IPS-20b (cell line): ENCODE data around the gene ZNF366.

ENCODE experiments used
- H3K27ac ChIP-seq: one replicate; pipeline ENCODE4 v1.5.1; 2013; ENCODE audit warnings: low read length
- H3K27me3 ChIP-seq: 2 replicates; pipeline ENCODE4 v1.6.1; 2013; ENCODE audit warnings: mild to moderate bottlenecking, low read length, inconsistent platforms; ENCODE audit not compliant: insufficient read depth
- H3K36me3 ChIP-seq: 2 replicates; pipeline ENCODE4 v1.6.1; 2013; ENCODE audit warnings: low read depth, mild to moderate bottlenecking, inconsistent platforms, low read length, moderate library complexity; ENCODE audit not compliant: insufficient read depth
- H3K4me1 ChIP-seq: 2 replicates; pipeline ENCODE4 v1.6.1; 2013; ENCODE audit warnings: mild to moderate bottlenecking, control low read depth, inconsistent platforms, low read length, moderate library complexity; ENCODE audit not compliant: insufficient read depth
- H3K4me3 ChIP-seq: 2 replicates; pipeline ENCODE4 v1.5.1; 2013; ENCODE audit warnings: mild to moderate bottlenecking, low read length, inconsistent platforms
- H3K9ac ChIP-seq: 2 replicates; pipeline ENCODE4 v1.6.1; 2013; ENCODE audit warnings: low read depth, mild to moderate bottlenecking, inconsistent platforms, low read length, moderate library complexity
- H3K9me3 ChIP-seq: 2 replicates; pipeline ENCODE4 v1.6.1; 2013; ENCODE audit warnings: mild to moderate bottlenecking, low read depth, low read length, inconsistent platforms; ENCODE audit not compliant: insufficient read depth

ZNF366 gene

DNA sequence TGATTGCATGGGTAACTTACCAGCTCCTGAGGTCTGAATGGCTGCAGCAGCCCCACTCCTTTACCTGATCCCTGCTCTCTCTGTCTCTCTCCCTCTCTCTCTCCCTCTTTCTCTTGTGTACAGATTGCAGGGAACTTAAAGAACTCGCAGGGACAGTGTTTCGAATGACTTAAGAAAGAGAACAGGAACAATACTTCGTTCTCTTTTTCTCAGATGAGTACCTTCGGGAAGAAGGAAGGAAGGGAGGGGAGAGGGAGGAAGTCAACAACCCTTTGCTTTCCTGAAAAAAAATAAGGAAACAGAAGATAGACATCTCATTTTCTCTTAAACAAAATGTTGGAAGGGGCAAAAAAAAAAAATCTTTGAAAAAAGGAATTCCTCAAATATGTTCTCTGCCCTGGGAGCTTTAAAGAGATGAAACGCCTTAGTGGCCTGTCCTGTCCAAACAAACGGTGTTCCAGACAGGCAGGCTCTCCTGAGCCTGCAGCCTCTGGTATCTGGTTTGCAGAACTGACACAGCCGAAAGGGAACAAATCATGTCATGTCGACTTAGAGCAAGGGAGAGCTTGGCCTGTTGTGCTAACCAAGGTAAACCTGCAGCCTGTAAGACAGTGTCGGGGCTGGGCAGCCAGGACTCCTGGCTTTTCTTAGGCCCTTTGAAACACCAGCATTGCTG is at the start of gene ZNF366:
TSS of gene ZNF366 (minus strand) at position 180 of the 676 bp plus-strand sequence. CDS start 45,914 bp downstream, outside the sequence.
- Histone ChIP-seq H3K27ac (no peak within 1 kb of the TSS), H3K9ac (no peak within 1 kb of the TSS), H3K36me3 (no peaks in the 10 kb centered on the region), H3K27me3 (no peaks in the 10 kb centered on the region), H3K9me3 (no peaks in the 10 kb centered on the region), H3K4me1 (no peaks in the 10 kb centered on the region), H3K4me3 (no peak within 1 kb of the TSS)

DNA sequence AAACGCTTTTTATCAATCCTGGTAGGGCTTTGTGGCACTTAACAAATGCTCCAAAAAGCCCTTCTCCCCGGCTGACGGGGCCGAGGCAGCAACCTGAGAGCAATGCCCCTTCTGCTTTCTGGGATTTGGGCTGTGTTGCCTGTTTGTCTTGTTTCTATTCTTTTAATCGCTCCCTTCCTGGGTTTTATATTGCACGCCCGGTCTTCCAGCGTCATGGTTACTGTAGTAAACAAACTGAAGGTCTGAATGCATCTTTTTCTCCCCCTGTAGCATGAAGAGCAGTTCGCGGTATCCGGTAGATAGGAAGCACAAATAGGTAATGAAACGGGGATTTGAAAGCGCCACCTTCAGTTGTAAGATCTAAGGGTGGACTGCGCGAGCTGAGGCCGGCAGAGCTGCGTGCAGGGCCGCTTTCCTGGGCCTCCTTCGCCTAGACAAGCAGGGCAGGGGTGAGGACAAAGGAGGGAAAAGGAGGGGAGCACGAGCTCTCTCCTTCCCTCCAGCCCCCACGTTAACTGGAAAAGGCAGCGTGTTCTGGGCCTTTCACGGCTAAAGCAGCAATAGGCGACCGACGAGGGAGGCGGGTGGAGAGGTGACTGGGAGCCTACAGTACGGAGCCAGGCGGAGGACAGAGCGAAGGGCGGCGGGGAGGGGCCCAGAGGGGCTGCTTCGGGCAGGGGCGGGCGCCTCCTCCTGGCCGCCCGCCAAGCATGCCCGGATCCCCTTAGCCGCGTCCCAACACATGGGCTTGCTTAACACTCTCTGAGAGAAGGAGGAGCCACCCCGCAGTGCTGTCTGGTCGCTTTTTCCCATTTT is 49.3 kb upstream of the ZNF366 start:
- Histone ChIP-seq H3K4me3 (peak overlapping the region; percentile 58), H3K27ac (no peak overlapping the region), H3K9me3 (no peaks in the 10 kb centered on the region), H3K4me1 (peaks cover 36% of the 10 kb centered on the region), H3K36me3 (no peaks in the 10 kb centered on the region), H3K27me3 (no peaks in the 10 kb centered on the region; the same call in 1 of the 2 replicates), H3K9ac (peak overlapping the region; percentile 78)

DNA sequence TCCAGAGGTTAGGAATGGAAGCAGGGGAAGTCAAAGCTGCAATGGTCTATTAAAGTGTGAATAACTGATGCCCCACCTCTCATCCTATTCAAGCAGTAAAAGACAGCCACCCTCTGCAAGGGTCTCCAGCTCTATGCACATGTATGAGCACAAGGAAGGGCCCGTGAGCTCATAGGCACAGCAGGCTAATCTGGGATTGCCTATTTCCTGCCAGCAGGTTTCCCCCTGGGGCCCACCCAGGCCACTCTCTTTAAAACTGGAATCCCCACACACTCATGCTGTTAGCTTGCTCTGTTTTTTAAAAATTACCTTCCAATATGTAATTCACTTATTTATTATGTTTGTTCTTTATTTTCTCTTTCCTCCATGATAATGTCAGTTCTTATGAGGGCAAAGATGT is 48.7 kb upstream of the ZNF366 start:
- Histone ChIP-seq H3K9ac (peak overlapping the region; percentile 78; the same call in 1 of the 2 replicates), H3K4me1 (peaks cover 35% of the 10 kb centered on the region), H3K27ac (no peak overlapping the region), H3K27me3 (no peaks in the 10 kb centered on the region; the same call in 1 of the 2 replicates), H3K4me3 (peak overlapping the region; percentile 58), H3K36me3 (no peaks in the 10 kb centered on the region), H3K9me3 (no peaks in the 10 kb centered on the region)

- Histone ChIP-seq H3K27me3 (no peaks in the 10 kb centered on the region; the same call in 1 of the 2 replicates), H3K36me3 (no peaks in the 10 kb centered on the region), H3K4me1 (peaks cover 28% of the 10 kb centered on the region), H3K27ac (no peak overlapping the region), H3K9ac (no peak overlapping the region), H3K4me3 (no peak overlapping the region), H3K9me3 (no peaks in the 10 kb centered on the region)
These were observed 47.7 kb upstream of the ZNF366 start for GRCh38 chr5:72554897-72555296.

GRCh38 chr5:72552041-72552557 is 44.9 kb upstream of the ZNF366 start:
- Histone ChIP-seq H3K9me3 (no peaks in the 10 kb centered on the region), H3K36me3 (no peaks in the 10 kb centered on the region), H3K9ac (no peak overlapping the region), H3K4me1 (peaks cover 17% of the 10 kb centered on the region), H3K27ac (no peak overlapping the region), H3K27me3 (no peaks in the 10 kb centered on the region), H3K4me3 (no peak overlapping the region)

DNA sequence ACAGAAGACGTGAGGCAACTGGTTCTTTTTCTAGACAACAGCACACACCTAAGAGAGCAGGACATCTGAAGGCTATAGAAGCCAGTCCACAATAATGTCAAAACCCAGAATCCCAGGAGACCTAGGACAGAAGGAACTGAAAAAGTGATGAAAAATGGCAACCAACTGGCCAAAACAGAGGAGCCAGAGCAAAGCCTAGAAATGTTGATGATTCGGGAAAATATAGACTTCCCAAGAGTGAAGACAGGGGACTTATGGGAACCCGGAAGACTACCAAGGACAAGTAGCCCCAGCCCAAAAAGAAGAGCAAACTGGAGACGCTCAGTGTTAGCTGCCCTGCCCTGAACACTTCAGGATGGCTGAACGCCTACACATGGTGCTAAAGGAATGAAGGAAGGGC is 43.4 kb upstream of the ZNF366 start:
- no peaks in the 10 kb centered on the region for H3K27me3 ChIP-seq
- H3K36me3 ChIP-seq = no peaks in the 10 kb centered on the region
- no peak overlapping the region for H3K9ac ChIP-seq
- no peak overlapping the region for H3K27ac ChIP-seq
- no peaks in the 10 kb centered on the region for H3K9me3 ChIP-seq
- peaks cover 9% of the 10 kb centered on the region for H3K4me1 ChIP-seq
- H3K4me3 ChIP-seq = no peak overlapping the region

GRCh38 chr5:72543811-72544210 is 36.6 kb upstream of the ZNF366 start:
- no peak overlapping the region for H3K4me3 ChIP-seq
- H3K27ac ChIP-seq = no peak overlapping the region
- H3K9me3 ChIP-seq = no peaks in the 10 kb centered on the region
- no peaks in the 10 kb centered on the region for H3K27me3 ChIP-seq
- no peaks in the 10 kb centered on the region for H3K36me3 ChIP-seq
- H3K9ac ChIP-seq = no peak overlapping the region
- H3K4me1 ChIP-seq = 0 out of 2 replicates have a peak, but pooled peaks cover 3% of the 10 kb centered on the region

DNA sequence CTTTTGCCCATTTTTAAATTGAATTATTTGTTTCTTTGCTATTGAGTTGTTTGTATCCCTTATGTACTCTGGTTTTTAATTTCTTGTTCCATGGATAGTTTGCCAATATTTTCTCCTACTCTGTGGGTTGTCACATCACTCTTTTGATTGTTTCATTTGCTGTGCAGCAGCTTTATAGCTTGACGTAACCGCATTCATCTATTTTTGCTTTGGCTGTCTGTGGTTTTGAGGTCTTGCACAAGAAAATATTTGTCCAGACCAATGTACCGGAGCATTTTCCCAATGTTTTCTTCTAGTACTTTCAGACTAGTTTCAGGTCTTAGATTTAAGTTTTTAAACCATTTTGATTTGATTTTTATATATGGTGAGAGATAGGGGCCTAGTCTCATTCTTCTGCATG is 36.2 kb upstream of the ZNF366 start:
- Histone ChIP-seq H3K4me1 (0 out of 2 replicates have a peak, but pooled peaks cover 3% of the 10 kb centered on the region), H3K27ac (no peak overlapping the region), H3K36me3 (no peaks in the 10 kb centered on the region), H3K9ac (no peak overlapping the region), H3K9me3 (no peaks in the 10 kb centered on the region), H3K27me3 (no peaks in the 10 kb centered on the region), H3K4me3 (no peak overlapping the region)

GRCh38 chr5:72542695-72543094 is 35.5 kb upstream of the ZNF366 start:
- Histone ChIP-seq H3K27me3 (no peaks in the 10 kb centered on the region), H3K9ac (no peak overlapping the region), H3K27ac (no peak overlapping the region), H3K36me3 (no peaks in the 10 kb centered on the region), H3K4me1 (0 out of 2 replicates have a peak, but pooled peaks cover 3% of the 10 kb centered on the region), H3K9me3 (no peaks in the 10 kb centered on the region), H3K4me3 (no peak overlapping the region)

DNA sequence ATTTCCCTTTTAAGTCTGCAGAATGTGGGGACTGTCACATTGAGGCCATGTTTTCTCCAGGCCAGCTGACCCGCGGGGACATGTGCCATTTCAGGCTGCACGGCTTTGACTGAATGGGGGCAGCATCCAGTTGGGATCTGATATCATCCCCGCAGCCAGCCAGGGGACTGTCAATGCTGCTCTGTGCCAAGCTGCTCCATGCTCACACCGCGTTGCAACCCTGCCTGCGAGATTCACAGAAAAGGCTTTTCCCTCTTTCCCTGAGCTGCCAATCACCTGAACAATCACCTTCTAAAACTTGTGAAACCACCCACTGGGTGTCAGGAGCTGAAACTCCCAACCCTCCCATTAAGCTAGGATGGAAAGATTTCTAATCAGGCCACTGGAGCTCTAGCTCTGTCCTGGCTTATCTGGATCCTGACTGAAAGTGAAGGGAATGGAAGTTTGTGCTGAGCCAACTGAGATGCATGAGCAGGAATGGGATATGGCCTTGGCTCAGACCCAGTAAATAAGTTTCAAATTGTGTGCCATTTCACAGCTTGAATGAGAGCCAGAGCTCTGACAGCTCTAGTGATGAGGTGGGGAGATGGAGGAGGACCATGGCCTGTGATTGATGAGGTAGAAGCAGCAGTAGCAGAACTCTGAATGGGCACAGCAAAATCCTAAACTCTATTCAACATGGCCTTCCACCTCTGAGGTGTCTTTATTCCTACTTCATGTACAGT is 34.5 kb upstream of the ZNF366 start:
- H3K27ac ChIP-seq = no peak overlapping the region
- H3K4me1 ChIP-seq = 0 out of 2 replicates have a peak, but pooled peaks cover 3% of the 10 kb centered on the region
- H3K9ac ChIP-seq = no peak overlapping the region
- H3K4me3 ChIP-seq = no peak overlapping the region
- H3K36me3 ChIP-seq = no peaks in the 10 kb centered on the region
- no peaks in the 10 kb centered on the region for H3K9me3 ChIP-seq
- no peaks in the 10 kb centered on the region for H3K27me3 ChIP-seq

DNA sequence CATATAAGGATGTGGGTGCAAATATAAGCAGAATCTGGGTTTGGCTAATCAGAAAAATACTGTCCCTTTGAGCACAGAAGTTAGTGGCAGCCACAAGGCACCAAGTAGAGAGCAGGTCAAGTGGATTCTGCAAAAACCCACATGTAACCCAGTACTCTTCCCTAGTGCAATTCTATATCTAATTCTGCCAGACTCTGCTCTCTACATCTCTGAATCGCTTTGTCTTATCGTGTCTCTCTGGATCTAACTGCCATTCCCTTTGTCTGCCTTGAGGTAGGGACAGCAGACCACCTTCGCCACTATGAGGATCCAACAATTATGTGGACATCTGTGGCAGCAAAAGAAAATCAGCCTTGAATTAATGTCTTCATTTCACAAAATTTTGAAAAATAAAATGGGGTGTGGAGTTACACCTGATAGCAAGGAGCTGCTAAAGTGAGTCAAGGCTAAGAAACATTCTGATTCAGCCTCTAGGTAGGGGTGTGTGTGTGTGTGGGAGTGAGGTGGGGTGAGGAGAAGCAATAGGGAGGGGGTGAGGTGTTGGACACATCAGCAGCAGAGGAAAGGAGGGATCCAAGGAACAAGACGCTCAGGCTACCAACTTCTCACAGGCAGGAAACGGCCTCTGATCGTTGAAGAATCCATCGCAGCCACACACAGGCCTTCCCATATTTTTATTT is 33.7 kb upstream of the ZNF366 start:
- H3K27me3 ChIP-seq = no peaks in the 10 kb centered on the region
- H3K4me3 ChIP-seq = no peak overlapping the region
- H3K4me1 ChIP-seq = 0 out of 2 replicates have a peak, but pooled peaks cover 3% of the 10 kb centered on the region
- no peak overlapping the region for H3K27ac ChIP-seq
- no peaks in the 10 kb centered on the region for H3K36me3 ChIP-seq
- no peaks in the 10 kb centered on the region for H3K9me3 ChIP-seq
- H3K9ac ChIP-seq = no peak overlapping the region
